Endothelial cell (in vitro differentiated cells): ENCODE data around the gene SASH1. TPM values are rescaled to one million over a fixed set of nuclear protein-coding genes. Genes with fewer than 3 reads are reported as not detected.

Experiments used
- DNase-seq: peaks from one replicate; pipeline ENCODE4 v3.0.0; 2021; ENCODE audit warnings: low spot score
- H3K27ac Mint-ChIP-seq: one replicate; pipeline ENCODE4 v1.8.0; 2021; ENCODE audit warnings: mixed read lengths, inconsistent platforms; ENCODE audit not compliant: unreplicated experiment
- H3K27me3 Mint-ChIP-seq: one replicate; pipeline ENCODE4 v1.8.0; 2021; ENCODE audit warnings: mild to moderate bottlenecking, moderate library complexity, mixed read lengths, inconsistent platforms; ENCODE audit not compliant: unreplicated experiment
- H3K36me3 Mint-ChIP-seq: one replicate; pipeline ENCODE4 v1.8.0; 2021; ENCODE audit warnings: mild to moderate bottlenecking, low read depth, mixed read lengths, inconsistent platforms; ENCODE audit not compliant: unreplicated experiment
- H3K4me1 Mint-ChIP-seq: one replicate; pipeline ENCODE4 v1.8.0; 2021; ENCODE audit warnings: mild to moderate bottlenecking, mixed read lengths, inconsistent platforms; ENCODE audit not compliant: unreplicated experiment
- H3K4me3 Mint-ChIP-seq: one replicate; pipeline ENCODE4 v1.8.0; 2021; ENCODE audit warnings: mild to moderate bottlenecking, mixed read lengths, inconsistent platforms; ENCODE audit not compliant: unreplicated experiment
- H3K9me3 Mint-ChIP-seq: one replicate; pipeline ENCODE4 v1.8.0; 2021; ENCODE audit warnings: mixed read lengths, inconsistent platforms; ENCODE audit not compliant: unreplicated experiment
- total RNA-seq: library from RNA; stranded (reverse); fragmentation: NEBNext Ultra II Directional; extraction: Animal tissue kit (Norgen Biotek cat#: 25700); gene quantifications from one replicate; pipeline ENCODE4 v1.2.1, GENCODE V29; 2021; ENCODE audit not compliant: unreplicated experiment
- TF ChIP-seq, protein P1 (sequence below): fragments of 200-600 bp; sonication (generic); IDR thresholded peaks from one replicate; pipeline ENCODE4 v1.5.0; 2021; ENCODE audit warnings: antibody characterized with exemption; ENCODE audit not compliant: unreplicated experiment

Gene SASH1
- total RNA-seq, 1 donor from 2014 or later, result 138 TPM

- Mint-ChIP-seq H3K4me1 (peaks cover 73% of the 10 kb centered on the region), H3K36me3 (peaks cover 22% of the 10 kb centered on the region), H3K27ac (peak overlapping the region; percentile 97), H3K27me3 (peaks cover 4% of the 10 kb centered on the region), H3K9me3 (no peaks in the 10 kb centered on the region), H3K4me3 (no peak overlapping the region)
- no peak for DNase-seq
- TF ChIP-seq, protein P1, sequence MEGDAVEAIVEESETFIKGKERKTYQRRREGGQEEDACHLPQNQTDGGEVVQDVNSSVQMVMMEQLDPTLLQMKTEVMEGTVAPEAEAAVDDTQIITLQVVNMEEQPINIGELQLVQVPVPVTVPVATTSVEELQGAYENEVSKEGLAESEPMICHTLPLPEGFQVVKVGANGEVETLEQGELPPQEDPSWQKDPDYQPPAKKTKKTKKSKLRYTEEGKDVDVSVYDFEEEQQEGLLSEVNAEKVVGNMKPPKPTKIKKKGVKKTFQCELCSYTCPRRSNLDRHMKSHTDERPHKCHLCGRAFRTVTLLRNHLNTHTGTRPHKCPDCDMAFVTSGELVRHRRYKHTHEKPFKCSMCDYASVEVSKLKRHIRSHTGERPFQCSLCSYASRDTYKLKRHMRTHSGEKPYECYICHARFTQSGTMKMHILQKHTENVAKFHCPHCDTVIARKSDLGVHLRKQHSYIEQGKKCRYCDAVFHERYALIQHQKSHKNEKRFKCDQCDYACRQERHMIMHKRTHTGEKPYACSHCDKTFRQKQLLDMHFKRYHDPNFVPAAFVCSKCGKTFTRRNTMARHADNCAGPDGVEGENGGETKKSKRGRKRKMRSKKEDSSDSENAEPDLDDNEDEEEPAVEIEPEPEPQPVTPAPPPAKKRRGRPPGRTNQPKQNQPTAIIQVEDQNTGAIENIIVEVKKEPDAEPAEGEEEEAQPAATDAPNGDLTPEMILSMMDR, result no peak
Observed at GRCh38 chr6:148396926-148397325, 54.3 kb downstream of the SASH1 start.

DNA sequence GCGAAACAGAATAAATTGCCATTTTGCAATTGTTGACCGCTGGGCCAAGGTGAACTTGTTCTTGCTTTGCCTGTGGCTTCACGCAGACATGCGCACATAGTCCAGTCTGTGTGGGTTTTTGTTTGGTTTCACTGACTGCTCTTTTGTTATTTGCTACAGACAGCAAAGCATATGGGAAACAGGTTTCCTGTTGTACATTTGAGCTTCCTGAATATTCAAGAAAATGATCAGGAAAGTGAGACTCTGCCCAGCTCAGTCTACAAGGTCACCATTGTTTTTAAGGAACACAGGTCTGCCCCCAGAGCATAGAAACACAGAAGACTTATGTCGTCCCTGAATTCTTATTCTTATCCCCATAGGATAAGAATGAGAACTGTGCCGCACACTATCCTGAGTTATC is 55.6 kb downstream of the SASH1 start:
- TF ChIP-seq, protein P1, result no peak
- peaks cover 4% of the 10 kb centered on the region for H3K27me3 Mint-ChIP-seq
- H3K4me3 Mint-ChIP-seq, result no peak overlapping the region
- peaks cover 19% of the 10 kb centered on the region for H3K36me3 Mint-ChIP-seq
- DNase-seq, result no peak
- peaks cover 71% of the 10 kb centered on the region for H3K4me1 Mint-ChIP-seq
- peak overlapping the region; percentile 89 for H3K27ac Mint-ChIP-seq
- H3K9me3 Mint-ChIP-seq, result no peaks in the 10 kb centered on the region

DNA sequence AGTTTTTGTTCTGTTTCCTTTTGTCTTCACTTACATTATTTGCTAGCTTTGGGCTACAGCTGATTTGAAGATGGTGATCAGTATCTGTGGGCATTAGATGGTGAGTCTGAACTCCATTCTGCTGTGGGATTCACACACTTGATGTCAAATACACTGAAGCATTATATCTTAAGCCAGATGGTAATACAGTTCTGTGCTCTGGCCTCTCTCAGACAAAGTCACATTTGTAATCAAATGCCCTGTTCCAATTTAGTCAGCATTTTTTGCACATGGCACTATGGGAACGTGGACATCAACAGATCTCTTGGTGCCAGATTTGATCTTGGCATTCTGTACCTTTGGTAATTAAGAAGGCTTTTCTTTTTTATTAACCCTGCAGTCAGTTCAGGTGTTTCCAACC is 56.0 kb downstream of the SASH1 start:
- TF ChIP-seq, protein P1, result no peak
- Mint-ChIP-seq H3K27me3 (peaks cover 4% of the 10 kb centered on the region), H3K36me3 (peaks cover 19% of the 10 kb centered on the region), H3K4me1 (peaks cover 71% of the 10 kb centered on the region), H3K4me3 (no peak overlapping the region), H3K27ac (peak overlapping the region; percentile 89), H3K9me3 (no peaks in the 10 kb centered on the region)
- DNase-seq, result no peak

DNA sequence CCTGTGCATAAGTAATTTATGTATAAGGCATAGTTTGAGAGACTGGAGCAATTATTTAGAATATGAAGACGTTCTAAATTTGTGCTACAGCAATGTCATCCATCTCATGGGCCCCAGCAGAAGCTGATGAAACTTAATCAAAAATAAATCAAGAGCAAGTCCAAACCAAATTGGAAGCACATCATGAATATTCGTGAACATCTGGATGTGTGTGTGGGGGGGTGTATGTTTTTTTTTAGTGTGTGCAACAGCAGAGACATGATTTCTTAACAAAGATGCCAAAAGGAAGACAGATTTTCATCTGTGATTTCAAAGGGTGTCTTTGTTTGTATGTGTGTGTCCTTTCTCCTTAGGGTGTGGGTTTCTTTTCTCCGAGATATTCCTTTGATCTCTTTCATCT is 58.9 kb downstream of the SASH1 start:
- H3K9me3 Mint-ChIP-seq, result no peaks in the 10 kb centered on the region
- peaks cover 66% of the 10 kb centered on the region for H3K4me1 Mint-ChIP-seq
- no peak overlapping the region for H3K27ac Mint-ChIP-seq
- TF ChIP-seq, protein P1, result no peak
- peaks cover 7% of the 10 kb centered on the region for H3K27me3 Mint-ChIP-seq
- peaks cover 17% of the 10 kb centered on the region for H3K36me3 Mint-ChIP-seq
- no peak for DNase-seq
- H3K4me3 Mint-ChIP-seq, result no peak overlapping the region

DNA sequence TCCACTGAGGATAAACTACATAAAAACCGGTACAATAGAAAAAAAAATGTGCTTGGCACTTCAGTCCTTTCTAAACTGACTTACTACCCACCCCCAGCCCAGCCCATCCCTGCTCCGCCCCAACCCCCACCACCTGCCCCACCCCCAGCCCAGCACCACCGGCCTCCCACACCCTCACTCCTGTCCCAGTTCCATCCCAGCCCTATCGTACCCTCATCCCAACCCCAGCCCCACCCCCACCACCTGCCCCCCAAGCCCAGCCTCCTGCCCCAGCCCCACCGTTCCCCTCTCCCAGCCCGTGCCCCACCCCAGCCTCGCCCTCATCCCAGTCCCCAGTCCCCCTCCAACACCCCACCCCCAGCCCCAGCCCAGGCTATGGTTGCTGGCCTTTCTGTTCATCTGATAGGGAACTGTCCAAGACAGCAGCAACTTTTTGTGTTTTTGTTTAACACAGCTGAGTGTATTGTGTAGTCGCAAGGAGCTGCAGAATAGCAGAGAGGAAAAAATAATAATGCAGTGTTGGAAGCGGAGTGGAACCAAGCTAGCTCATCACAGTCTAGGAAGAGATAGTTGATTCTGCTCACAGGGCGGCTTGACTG is 61.9 kb downstream of the SASH1 start:
- Mint-ChIP-seq H3K27me3 (peaks cover 3% of the 10 kb centered on the region), H3K4me3 (no peak overlapping the region), H3K27ac (peak overlapping the region; percentile 93), H3K9me3 (no peaks in the 10 kb centered on the region), H3K36me3 (peaks cover 27% of the 10 kb centered on the region), H3K4me1 (peaks cover 48% of the 10 kb centered on the region)
- TF ChIP-seq, protein P1, result no peak
- no peak for DNase-seq
